Mucosa of descending colon (tissue), 3 donors: ENCODE results near the gene SGCA. TPM values are rescaled to one million over a fixed set of nuclear protein-coding genes. Genes with fewer than 3 reads are reported as not detected.

ENCODE experiments used
- ATAC-seq: fragments of 200-7000 bp; cut with Tn5 transposase; one replicate; pipeline ENCODE4 v1.9.1; 2020; ENCODE audit warnings: mild to moderate bottlenecking, moderate library complexity
- DNase-seq, 3 donors: peaks; one replicate each; pipeline ENCODE4 v3.0.0-alpha.2; 2020
- H3K36me3 ChIP-seq: fragments of 200-600 bp; one replicate; pipeline ENCODE4 v1.8.0; 2021; ENCODE audit warnings: low read depth, mild to moderate bottlenecking
- H3K4me1 ChIP-seq: fragments of 200-600 bp; one replicate; pipeline ENCODE4 v1.8.0; 2021; ENCODE audit warnings: low read depth, mild to moderate bottlenecking
- H3K4me3 ChIP-seq: fragments of 200-600 bp; one replicate; pipeline ENCODE4 v1.8.0; 2021; ENCODE audit warnings: mild to moderate bottlenecking
- H3K9me3 ChIP-seq: fragments of 200-600 bp; one replicate; pipeline ENCODE4 v1.8.0; 2021; ENCODE audit warnings: mild to moderate bottlenecking
- CTCF ChIP-seq: fragments of 200-600 bp; IDR thresholded peaks from one replicate; pipeline ENCODE4 v1.8.0; 2022; ENCODE audit warnings: antibody characterized with exemption, mild to moderate bottlenecking
- intact Hi-C, 2 donors: fragments of 100-400 bp; cut with DNase I in 1 of 2; cut with micrococcal nuclease in 1 of 2; formaldehyde crosslinking; loops; one replicate each; pipeline versions ENCODE4 v1.11.0 to v1.11.1; 2022; cut with DNase I, micrococcal nuclease
- total RNA-seq, 3 donors: library from RNA; stranded (reverse); fragmentation: NEBNext Ultra II Directional in 2 of 3; extraction: Animal tissue kit (Norgen Biotek cat#: 25700) in 2 of 3; gene quantifications; one replicate each; pipeline versions ENCODE4 v1.2.1 to v1.2.4, GENCODE V29; 2021 to 2023
- donor health status: DM: no; HTN: no; CAD: no; lungs with moderate emphysema.
- donor health status: DM: no; HTN: no; CAD: no.
- donor health status: DM: no; HTN: yes; CAD: no.

SGCA gene
- total RNA-seq, 3 donors from 2014 or later = 0.64 to 30.7 (median 6.8) TPM

DNA sequence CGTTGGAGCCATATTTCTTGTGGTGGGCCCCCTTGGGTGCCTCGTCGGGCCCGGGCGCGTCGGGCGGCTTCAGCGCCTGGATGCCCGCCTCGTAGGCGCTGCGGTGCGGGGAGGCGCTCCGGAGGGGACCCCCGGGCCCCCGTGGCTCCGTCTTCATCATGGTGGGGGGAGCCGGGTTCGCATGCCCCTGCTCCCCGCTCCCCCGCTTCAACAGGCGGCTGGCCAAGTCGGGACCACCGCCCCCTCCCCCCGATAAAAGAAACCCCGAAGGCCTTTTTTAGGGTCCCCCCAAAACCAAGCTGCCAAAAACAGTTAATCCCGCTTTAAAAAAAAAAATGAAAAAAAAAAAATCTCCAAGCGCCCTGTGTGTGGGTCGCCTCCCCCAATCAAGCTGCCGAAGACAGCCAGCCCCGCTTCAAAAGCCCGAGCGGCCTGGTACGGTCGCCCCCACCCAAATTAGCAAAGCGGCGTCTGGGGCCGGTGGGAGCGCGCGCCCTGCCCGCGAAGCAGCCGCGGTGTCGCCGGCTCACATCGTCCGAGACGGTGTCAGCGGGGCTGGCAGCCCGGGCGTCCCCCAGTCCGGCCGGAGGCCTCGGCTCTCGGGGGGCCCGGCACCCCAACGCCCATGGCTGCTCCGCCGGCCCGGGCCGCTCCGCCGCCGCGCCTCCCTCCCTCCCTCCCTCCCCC lies 15.3 kb upstream of the SGCA start, which contains the start of gene PPP1R9B:
Gene PPP1R9B (minus strand): TSS at position 324 of the 687 bp plus-strand sequence. CDS start 164 bp downstream, at position 160.
- ATAC-seq = peak; percentile 7
- Histone ChIP-seq H3K4me3 (peak within 1 kb of the TSS; percentile 69), H3K4me1 (peaks cover 26% of the 10 kb centered on the region), H3K36me3 (no peaks in the 10 kb centered on the region), H3K9me3 (no peaks in the 10 kb centered on the region)
- no peak for TF ChIP-seq CTCF
- DNase-seq = peak in 2 of 3 donors; percentile 55 to 78
- intact Hi-C loops = no loop called here

DNA sequence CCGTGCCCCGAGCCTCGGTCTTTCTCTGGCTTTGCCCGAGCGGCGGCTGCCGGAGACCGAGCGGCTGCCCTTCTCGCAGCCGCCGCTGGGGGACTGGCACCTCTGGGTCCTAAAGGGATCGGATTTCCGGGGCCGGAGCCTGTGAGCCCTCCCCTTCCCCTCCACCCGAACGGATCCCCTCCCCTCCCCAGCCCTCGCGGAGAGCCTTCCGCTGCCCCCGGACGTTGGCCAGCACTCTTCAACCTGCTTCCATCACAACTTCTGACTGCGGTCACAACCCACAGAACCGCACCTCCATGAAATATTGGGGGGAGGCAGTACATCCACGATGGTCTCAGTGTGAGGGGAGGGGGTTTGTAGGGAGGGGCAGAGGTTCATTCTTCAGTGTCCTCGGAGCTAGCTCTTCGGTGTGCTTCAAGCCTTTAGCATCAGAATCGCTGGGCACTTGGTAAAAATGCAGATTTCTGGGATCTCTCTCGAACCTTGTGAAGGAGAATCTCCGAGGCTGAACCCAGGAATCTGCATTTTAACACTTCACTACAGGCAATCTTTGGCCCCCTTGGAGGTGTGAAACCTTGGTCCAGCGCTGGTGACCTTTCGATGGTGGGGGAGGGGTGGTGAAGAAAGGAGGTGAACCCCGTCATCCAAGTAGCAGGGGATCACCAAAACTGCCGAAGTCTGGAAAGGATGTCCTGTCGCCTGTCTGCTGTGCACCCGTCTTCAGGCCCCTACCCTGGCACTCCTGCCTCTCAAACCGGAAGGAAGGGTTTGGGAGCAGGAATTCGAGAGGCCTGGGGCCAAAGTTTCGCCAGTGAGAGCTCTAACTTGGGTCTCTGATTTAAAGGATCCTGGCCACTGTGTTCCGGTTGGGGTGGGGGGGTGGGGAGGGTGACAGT lies 14.5 kb upstream of the SGCA start:
- intact Hi-C loops = no loop called here
- Histone ChIP-seq H3K36me3 (no peaks in the 10 kb centered on the region), H3K4me1 (peaks cover 20% of the 10 kb centered on the region), H3K4me3 (peak overlapping the region; percentile 69), H3K9me3 (no peaks in the 10 kb centered on the region)
- peak; percentile 63 for TF ChIP-seq CTCF
- ATAC-seq (peak; percentile 73), DNase-seq (peak; percentile 92 to 95 (median 93))

GRCh38 chr17:50151937-50152547 lies 13.8 kb upstream of the SGCA start:
- H3K36me3 ChIP-seq = no peaks in the 10 kb centered on the region
- peaks cover 14% of the 10 kb centered on the region for H3K4me1 ChIP-seq
- no peak for TF ChIP-seq CTCF

GRCh38 chr17:50152736-50153135 lies 13.1 kb upstream of the SGCA start:
- Histone ChIP-seq H3K9me3 (no peaks in the 10 kb centered on the region), H3K4me3 (no peak overlapping the region), H3K36me3 (no peaks in the 10 kb centered on the region), H3K4me1 (peaks cover 7% of the 10 kb centered on the region)
- DNase-seq (peak in 1 of 3 donors; percentile 58), ATAC-seq (no peak)
- intact Hi-C loops = no loop called here
- TF ChIP-seq CTCF = no peak

More at GRCh38 chr17:50151937-50152547, 13.8 kb upstream of the SGCA start:
- ATAC-seq (peak; percentile 74), DNase-seq (peak; percentile 83 to 95 (median 89))
- H3K4me3 ChIP-seq = no peak overlapping the region
- no peaks in the 10 kb centered on the region for H3K9me3 ChIP-seq
- intact Hi-C loops = no loop called here
